IPS-20b (cell line): ENCODE data around the gene ALG14.

ENCODE experiments used
- H3K27ac ChIP-seq: one replicate; pipeline ENCODE4 v1.5.1; 2013; ENCODE audit warnings: low read length
- H3K27me3 ChIP-seq: 2 replicates; pipeline ENCODE4 v1.6.1; 2013; ENCODE audit warnings: mild to moderate bottlenecking, low read length, inconsistent platforms; ENCODE audit not compliant: insufficient read depth
- H3K36me3 ChIP-seq: 2 replicates; pipeline ENCODE4 v1.6.1; 2013; ENCODE audit warnings: low read depth, mild to moderate bottlenecking, inconsistent platforms, low read length, moderate library complexity; ENCODE audit not compliant: insufficient read depth
- H3K4me1 ChIP-seq: 2 replicates; pipeline ENCODE4 v1.6.1; 2013; ENCODE audit warnings: mild to moderate bottlenecking, control low read depth, inconsistent platforms, low read length, moderate library complexity; ENCODE audit not compliant: insufficient read depth
- H3K4me3 ChIP-seq: 2 replicates; pipeline ENCODE4 v1.5.1; 2013; ENCODE audit warnings: mild to moderate bottlenecking, low read length, inconsistent platforms
- H3K9ac ChIP-seq: 2 replicates; pipeline ENCODE4 v1.6.1; 2013; ENCODE audit warnings: low read depth, mild to moderate bottlenecking, inconsistent platforms, low read length, moderate library complexity
- H3K9me3 ChIP-seq: 2 replicates; pipeline ENCODE4 v1.6.1; 2013; ENCODE audit warnings: mild to moderate bottlenecking, low read depth, low read length, inconsistent platforms; ENCODE audit not compliant: insufficient read depth

ALG14 gene

DNA sequence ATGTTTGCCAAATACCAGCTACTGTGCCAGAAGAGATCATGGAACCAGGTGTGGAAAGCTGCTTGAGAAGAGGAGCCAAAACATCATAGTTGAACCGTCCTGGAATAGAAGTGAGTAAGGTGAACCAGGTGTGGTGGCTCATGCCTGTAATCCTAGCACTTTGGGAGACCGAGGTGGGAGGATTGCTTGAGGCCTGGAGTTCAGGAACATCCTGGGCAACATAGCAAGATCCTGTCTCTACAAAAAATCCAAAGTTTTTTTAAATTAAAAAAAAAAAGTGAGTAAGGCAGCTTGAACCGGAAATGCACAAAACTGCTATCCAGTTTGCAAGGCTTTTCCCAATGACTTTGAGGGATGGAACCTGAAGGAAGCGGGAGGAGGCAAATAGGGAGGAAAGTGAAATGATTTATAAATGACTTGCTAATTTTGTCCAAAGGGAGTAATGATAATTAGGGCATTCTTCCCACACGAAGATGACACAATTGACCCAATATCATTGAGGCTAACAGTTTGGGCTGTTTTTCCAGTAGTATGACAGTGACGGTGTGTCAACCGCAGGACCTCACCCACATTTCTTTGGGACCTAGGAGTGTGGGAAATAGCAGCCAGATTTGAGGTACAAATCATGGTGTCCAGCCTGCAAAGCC, 144.3 kb downstream of the ALG14 start:
- peak overlapping the region; percentile 96 for H3K27ac ChIP-seq
- H3K9ac ChIP-seq: peak overlapping the region; percentile 85; the same call in 1 of the 2 replicates
- H3K36me3 ChIP-seq: peaks cover 15% of the 10 kb centered on the region; the same call in 1 of the 2 replicates
- H3K9me3 ChIP-seq: no peaks in the 10 kb centered on the region
- no peaks in the 10 kb centered on the region for H3K27me3 ChIP-seq
- H3K4me3 ChIP-seq: peak overlapping the region; percentile 78
- peaks cover 33% of the 10 kb centered on the region for H3K4me1 ChIP-seq

DNA sequence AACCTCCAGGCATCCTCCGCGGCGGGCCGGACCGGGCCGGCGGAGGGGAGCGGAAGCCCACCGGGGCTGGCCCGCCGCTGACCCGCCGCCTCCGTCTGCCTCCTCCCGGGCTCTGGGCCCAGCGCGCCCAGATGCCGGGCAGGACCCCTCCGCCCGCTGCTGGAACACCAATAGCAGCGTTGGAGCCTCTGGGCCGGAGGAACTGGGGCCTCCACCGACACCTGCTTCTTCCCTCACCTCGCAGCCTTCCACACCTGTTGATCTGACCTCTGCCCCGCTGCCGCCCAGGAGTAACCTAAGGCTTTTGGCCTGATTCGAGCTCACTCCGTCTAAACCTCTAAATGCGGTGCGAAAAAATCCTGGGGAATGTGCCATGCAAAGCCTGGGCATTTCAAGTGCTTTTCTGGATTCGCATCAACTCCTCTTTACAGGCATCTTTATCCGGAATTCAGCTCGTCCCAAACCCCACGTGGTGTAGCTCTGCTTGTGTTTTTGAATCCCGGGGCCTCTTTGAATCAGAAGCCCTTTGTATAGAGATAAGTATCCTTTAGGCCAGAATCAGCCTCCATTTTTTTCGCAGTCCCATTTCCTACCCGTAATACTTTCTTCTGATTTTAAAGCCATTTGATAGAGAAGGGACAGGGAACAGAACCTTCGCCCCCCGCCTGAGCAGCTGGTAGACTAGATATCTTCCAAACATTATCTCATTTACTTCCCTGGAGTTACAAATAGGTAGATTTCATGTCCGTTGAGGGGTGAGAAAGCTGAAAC, 145.2 kb downstream of the ALG14 start:
- peaks cover 40% of the 10 kb centered on the region for H3K4me1 ChIP-seq
- peak overlapping the region; percentile 96 for H3K27ac ChIP-seq
- peak overlapping the region; percentile 85; the same call in 1 of the 2 replicates for H3K9ac ChIP-seq
- H3K36me3 ChIP-seq: peaks cover 16% of the 10 kb centered on the region; the same call in 1 of the 2 replicates
- peak overlapping the region; percentile 78 for H3K4me3 ChIP-seq
- no peaks in the 10 kb centered on the region for H3K9me3 ChIP-seq
- H3K27me3 ChIP-seq: no peaks in the 10 kb centered on the region

DNA sequence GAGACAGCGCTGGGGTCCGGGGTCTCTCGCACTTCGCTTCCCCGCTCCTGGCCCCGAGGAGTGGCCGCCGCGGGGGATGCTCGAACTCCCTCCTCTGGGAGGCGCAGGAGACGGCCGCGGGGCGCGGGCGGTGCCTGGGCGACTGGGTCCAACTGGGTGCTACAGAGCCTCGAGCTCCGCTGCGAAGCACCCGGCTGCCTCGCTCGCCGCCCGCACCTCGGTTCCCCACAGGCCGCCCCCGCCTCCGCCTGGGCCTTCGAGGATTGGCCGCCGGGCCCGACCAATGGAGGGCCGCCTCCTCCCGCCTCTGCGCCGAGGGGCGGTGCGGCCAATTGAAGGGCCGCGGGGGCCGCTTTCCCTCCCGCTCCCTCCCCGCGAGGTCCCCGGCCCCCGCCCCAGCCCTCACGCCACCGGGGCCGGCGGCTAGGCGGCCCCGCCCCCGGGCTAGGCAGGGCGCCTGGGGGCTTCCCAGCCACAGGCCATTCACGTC, 145.8 kb downstream of the ALG14 start, which contains the start of gene CNN3:
TSS of gene CNN3 (minus strand) at position 196 of the 490 bp plus-strand sequence. CDS start 216 bp downstream, outside the sequence.
- H3K9me3 ChIP-seq: no peaks in the 10 kb centered on the region
- peak within 1 kb of the TSS; percentile 98 for H3K27ac ChIP-seq
- peaks cover 40% of the 10 kb centered on the region for H3K4me1 ChIP-seq
- H3K36me3 ChIP-seq: peaks cover 21% of the 10 kb centered on the region; the same call in 1 of the 2 replicates
- H3K9ac ChIP-seq: peak within 1 kb of the TSS; percentile 99
- no peaks in the 10 kb centered on the region for H3K27me3 ChIP-seq
- H3K4me3 ChIP-seq: peak within 1 kb of the TSS; percentile 97

DNA sequence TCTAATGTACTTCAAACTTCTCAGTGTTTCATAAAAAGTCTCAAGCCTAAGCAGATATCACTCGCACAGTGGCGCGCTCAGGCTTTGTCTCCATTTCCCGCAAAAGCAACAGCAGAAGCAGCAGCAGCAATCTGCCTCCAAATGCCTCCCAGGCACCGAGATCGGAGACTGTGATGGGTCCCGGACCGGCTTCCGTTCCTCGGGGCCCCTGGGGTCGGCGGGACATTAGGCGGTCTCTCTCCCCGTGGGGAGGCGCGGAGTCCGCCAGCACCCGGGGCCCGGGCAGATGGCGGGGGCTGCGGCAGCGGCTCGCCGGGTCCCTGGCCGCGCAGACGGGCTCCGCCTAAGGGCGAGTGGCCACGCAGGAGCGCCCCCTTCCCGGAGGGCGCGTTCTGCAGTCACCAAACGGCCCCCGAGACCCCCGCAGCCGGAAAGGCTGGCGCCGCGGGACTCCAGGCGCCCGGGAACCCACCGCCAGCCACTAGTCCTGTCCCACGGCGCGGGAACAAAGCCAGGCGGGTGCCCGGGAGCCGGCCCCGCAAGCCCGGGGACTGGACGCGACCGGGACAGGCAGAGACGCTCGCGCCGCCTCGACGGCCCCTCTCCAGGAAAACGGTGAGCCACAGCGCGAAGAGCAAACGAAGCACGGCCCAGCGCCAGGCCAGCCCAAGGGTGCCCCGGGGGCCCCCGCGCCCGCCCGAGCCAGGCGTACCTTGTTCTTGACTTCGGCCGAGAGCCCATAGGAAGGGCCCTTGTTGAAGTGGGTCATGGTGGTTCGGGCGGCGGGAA, 146.4 kb downstream of the ALG14 start:
- peaks cover 27% of the 10 kb centered on the region; the same call in 1 of the 2 replicates for H3K36me3 ChIP-seq
- peaks cover 46% of the 10 kb centered on the region for H3K4me1 ChIP-seq
- peak overlapping the region; percentile 99 for H3K9ac ChIP-seq
- H3K9me3 ChIP-seq: no peaks in the 10 kb centered on the region
- peak overlapping the region; percentile 98 for H3K27ac ChIP-seq
- H3K27me3 ChIP-seq: no peaks in the 10 kb centered on the region
- peak overlapping the region; percentile 97 for H3K4me3 ChIP-seq

DNA sequence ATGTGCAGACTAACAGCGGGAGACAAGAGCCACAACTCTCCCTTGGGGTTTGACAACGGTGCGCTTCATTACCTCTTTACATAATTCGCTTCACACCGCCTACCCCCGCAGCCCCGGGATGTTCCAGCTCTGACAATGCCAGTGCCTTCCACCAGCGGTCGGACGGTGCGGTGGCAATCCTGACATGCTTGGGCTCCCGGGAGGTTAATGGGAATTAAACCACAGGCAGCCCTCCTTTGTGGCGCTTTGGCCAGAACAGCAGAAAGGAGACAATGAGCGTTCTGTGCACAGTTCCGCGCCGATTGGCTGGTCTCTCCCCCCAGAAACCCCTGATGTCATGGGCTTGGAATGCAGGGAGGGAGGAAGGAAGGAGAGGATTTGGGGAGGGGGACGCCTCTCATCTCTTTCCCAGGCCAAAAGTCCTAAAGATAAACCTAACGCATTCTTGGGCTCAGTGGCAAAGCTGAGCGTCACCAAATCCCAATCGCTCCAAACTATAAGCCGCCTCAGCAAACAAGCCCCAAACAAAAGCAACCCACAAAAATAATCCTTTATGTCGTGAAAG, 147.1 kb downstream of the ALG14 start:
- Histone ChIP-seq H3K9ac (peak overlapping the region; percentile 99), H3K36me3 (peaks cover 30% of the 10 kb centered on the region; the same call in 1 of the 2 replicates), H3K27me3 (no peaks in the 10 kb centered on the region), H3K4me1 (peaks cover 47% of the 10 kb centered on the region), H3K27ac (peak overlapping the region; percentile 98), H3K4me3 (peak overlapping the region; percentile 97), H3K9me3 (no peaks in the 10 kb centered on the region)

DNA sequence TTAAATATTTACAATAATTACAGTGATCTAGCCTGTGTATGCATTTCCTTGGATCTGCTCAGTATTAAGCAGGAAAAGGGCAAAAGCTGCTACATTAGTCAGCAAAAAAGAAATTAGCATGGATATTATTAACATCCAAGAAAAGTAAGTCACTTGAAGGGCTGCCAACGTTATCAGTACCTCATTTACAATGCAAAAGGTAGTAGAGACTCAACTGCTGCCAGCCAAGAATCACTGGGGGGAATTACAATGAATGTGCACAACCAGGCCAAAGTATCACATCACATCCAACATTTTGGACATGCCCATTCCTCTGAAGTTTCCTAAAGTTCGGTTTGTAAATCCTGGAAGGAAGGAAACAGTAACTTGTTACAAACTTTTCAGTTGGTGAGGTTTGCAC, 147.7 kb downstream of the ALG14 start:
- Histone ChIP-seq H3K4me1 (peaks cover 48% of the 10 kb centered on the region), H3K27ac (peak overlapping the region; percentile 98), H3K27me3 (no peaks in the 10 kb centered on the region), H3K9me3 (no peaks in the 10 kb centered on the region), H3K9ac (peak overlapping the region; percentile 99), H3K36me3 (peaks cover 34% of the 10 kb centered on the region; the same call in 1 of the 2 replicates), H3K4me3 (peak overlapping the region; percentile 97)
